ENCODE data around the gene PCNX2.
A peak's percentile ranks its signal among the peaks of the same experiment; 100 is the strongest.

PCNX2 gene

DNA sequence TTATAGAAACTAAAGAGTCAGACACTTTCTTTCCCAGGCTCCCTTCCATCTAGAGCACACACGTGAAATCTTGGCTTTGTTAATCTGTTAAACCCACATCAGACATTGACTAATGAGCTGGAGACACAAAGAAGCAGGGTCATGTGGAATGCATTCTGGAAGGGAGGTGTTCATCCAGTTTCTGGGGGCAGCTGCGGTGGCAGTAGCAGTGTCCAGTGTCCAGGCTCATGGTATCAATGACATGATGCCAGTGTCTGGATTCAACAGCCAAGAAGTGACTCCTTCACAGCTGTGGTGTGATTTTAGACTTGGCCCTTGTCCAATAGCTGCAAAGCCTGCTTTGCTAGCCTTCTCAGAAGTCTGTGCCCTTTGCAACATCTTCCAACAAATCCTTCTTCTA lies 249.9 kb downstream of the PCNX2 start:
- DNase-seq = no peak

DNA sequence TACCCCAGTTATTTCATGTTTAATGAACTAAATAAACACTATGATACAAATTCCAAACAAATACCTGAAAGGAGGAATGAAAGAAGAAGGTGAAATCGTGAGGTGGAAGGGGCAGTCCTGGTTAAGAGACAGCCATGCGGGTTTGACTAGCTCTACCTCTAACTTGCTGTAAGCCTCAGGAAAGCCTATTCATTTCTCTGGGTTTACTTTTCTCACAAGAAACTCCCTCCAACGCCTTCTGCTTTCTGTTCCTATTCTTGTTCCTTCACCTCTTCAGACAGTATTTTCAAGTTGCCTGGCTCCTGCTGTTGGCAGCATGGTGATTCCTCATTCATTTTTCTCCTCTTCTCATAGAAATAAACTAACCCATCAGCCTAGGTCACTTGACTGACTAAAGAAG lies 252.7 kb downstream of the PCNX2 start:
- no peak for DNase-seq

DNA sequence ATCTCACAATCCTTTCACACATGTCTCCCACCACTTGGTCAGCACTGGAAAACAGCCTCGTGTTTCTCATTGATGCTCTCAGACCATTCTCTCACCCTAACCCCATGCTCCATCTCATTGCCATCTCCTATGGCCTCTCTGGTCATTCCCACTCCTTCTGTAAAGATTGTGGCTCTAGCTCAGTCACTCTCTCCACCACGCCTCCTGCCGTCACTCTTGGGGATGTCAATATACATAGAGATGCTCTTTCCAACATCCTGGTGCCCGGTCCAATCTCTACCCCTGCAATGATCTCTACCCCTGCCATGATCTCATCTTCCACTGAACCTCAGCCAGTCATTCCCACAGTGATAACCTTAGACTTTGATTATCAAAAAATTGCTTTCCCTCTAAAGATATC lies 255.0 kb downstream of the PCNX2 start:
- no peak for DNase-seq

DNA sequence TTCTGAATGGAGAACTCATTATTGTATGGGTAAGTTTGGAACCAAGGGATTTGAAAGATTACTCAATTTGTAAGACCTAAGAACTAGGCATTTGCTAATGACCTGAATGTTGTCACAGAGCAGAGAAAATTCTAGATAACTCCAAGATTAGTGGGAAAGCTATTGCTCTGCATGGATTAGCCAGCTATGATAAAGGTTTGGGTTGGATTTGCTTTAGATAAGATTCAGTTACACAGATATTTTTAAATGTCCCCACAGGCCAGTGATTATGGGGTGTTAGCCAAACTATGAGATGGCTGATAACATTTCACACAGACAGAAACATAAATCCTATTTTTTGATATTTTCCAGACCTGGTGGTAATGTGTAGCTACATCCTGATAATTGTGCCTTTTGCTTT lies 256.9 kb downstream of the PCNX2 start:
- no peak for DNase-seq

DNA sequence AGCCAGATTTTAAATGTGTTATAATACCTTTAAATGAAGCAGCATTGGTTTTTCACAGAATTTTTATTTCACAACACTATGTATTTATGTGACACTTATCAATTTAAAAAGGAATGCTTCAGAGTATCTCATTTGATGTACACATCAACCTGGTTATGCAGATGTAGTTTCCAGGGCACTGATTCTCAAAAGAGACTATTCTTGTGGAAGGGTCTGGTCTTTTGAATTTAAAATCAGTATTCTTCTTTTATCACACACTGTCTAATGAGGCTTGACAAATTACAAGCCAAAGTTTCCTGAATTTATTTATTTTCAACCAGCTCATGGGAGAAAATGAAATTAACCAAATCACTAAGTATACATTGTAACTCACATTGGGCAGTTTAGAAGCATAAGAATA lies 257.7 kb downstream of the PCNX2 start:
- no peak for DNase-seq

DNA sequence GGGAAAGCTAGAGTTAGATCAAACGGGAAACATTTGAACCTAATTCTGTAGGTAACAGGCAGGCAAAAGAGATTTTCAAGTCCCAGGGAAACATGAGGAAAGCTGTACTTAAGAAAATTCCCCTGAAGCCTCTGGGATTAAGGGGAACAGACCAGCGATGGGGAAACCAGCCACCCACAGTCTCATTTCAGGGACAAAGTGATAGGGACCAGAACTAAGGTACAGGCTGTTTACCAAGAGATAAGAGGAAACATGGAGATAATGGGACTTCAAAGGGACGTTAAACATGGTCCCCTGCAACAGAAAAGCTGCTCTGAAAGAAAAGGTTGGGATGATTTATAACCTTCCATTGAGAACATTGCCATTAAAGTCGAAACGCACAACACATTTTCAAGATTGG lies 260.7 kb downstream of the PCNX2 start:
- DNase-seq = no peak

DNA sequence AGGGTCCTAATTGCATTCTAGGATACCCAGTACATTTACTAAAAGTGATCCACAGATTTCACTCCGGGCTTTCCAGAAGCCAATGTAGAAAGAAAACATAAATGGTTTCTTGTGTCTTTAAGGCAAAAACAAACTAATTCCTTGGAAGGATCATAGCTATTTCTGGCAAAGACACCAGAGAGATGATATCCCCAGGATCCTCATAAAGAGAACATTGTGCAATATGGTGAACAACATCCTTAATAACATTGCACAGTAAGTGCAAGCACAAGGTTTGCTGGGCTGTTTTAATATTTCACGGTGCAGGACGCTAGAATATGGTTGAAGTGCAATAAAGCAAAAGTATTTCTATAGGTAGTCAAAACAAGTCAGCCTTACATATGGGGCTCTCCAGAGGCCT lies 262.2 kb downstream of the PCNX2 start:
- no peak for DNase-seq

DNA sequence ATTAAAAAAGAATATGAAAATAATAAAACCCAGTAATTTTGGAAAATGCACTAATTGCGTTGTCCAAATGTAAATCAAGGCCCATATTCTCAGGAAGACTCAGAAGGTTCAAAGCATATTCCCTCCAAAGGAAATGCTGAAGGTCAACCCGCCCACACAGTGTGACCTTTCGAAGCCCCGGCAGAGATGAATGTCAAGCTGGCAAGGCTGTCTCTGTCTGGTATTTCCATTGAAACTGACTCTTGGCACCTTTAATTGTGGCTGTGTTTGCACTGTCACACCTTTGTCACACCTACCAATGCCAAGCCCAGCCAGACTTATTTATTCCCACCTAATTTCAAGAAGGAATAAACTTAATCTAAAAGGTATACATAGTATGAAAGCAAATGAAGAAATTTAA lies 262.6 kb downstream of the PCNX2 start:
- DNase-seq = no peak

DNA sequence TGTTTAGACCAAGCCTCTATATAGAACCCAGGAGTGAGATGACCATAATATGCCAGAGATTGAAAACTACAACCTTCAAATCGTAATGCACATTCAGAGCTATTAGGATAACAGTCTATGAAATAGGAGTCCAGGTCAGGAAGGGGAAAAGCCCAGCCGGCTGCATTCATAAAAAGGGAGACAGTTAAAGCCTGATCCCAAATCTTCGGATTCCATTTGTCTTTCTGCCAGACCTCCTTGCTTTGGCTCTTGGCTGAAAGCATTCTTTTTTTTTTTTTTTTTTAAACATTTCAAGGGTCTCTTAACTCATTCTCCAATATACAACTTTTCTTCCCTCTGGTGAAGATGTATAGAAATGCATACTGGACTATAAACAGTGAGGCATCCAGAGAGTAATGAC lies 264.0 kb downstream of the PCNX2 start:
- no peak for DNase-seq

DNA sequence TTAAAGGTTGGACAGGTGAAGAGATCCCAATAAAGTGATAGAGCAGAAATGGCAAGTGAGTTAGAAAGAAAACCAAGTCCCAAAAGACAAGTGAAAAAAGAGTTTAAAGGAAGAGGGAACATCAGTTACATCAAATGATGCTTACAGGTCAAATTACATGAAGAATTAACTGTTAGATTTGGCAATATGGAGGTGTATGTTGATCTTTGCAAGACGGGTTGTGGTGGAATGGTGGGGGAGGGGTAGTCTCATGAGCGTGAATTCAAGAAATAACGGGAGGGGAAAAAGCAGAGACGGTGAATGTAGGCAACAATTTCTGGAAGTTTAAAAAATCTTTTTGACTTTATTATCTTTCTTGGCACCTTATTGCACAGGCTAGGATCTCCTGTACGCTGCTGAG lies 268.5 kb downstream of the PCNX2 start:
- DNase-seq = no peak

DNA sequence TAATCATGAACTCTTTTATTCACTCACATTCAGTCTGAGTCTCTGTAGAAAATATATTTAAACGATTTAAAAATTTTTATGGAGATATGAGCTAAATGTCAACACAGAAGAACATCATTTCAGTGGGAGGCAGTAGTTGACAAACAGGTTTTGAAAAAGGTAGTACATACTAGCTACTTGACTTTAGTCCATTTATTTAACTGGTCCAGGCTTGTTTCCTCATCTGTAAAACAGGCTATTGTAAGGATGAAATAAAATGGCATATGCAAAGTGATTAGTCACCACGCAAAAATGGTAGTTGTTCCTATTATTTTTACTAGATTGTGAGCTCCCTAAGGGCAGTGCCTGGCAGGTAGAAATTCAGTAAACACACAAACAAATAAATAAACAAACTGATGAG lies 270.0 kb downstream of the PCNX2 start:
- no peak for DNase-seq

DNA sequence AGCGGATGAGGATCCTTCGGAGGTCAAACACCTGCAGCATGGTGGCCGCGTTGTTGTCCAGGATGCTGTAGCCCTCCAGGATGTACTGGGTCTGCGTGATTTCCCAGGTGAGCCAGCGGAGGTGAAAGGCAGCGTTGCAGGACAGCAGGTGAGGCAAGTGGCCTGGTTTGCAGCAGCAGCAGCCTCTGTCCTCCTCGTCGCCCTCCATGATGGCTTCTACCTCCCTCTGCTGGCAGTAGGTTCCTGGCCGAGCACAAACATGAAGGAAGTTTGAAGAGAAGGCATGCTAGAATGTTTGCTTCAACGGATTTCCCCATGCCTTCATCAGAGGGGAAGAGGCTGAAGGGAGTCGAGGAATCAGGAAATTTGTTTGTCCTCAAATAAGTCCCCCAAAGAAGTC lies 270.4 kb downstream of the PCNX2 start:
- peak; percentile 5 for DNase-seq

DNA sequence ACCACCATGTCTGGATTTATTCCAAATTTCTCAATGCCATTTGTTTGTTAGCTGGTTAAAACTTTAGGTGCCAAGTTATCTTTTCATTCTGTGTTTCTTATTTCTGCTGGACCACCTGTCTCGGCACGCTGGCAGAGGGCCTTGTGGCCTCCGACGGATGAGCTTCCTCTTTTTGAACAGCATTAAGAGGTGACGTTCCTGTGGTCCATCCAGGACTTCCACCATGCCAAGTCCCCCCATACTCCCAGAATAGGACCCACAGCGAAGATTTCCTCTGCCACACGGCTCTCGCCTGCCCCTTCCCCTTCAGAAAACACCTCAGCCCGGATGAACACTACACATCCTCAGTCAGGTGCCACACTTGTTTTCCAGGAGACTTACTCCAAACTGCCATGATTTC lies 271.3 kb downstream of the PCNX2 start:
- DNase-seq = no peak

DNA sequence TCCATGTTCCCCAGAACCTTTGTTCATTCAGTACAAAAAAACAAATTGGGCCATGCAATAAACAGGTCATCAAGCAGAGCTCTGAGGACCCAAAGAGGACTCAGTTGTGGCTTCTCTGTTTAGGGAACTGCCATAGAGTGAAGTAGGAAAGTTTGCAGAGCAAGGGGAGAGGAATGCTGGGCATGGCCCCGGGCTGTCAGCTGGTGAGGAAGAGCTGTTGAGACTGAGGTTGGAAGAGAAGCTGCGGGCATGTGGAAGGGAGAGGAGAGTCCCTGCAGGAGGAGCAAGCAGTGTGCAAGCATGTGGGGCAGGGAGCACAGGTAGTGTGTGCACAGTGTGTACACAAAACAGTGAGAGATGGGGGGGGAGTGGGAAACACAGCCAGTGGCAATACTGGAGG lies 273.3 kb downstream of the PCNX2 start:
- no peak for DNase-seq

DNA sequence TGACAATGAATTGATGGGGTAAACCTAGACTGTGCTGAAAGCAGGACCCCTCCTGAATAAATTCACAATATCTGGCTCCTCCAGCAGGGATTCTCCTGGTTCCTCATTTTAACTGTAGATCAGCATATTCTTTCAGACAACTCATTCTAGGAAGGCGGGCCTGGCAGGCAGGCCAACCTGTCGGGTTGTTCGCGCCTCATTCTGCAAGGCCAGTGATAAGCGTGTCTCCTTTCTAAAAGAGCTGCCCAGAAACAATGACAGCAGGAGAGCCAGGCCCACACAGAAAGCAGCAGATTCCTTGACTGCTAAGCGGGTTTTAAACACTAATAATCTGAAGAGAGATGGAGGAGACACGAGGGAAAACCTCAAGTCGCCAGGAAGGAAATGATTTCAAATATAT lies 275.1 kb downstream of the PCNX2 start:
- no peak for DNase-seq

DNA sequence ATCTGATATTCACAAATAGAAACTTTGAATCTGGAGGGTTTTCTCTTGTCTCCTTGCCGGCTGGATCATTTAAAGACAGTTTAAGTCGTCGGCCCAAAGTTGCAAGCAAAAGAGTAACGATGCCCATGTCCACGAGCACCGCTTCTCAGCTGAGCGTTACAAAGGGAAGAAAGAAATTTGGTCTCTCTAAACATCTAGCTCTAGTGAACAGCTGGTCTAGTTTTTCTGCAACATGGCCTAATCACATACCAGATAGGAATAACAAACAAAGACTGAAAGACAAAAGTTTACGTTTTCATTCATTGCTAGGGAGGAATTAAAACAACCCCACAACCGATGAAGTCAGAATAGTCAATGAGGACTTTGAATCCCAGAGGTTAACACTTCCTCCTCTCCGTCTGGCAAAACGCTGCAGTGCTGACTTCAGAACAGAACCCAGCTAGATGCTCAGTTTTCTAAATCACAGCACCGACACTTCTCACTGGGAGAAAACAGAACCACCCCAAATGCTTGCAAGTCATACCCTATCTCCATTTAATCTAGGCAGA lies 275.7 kb downstream of the PCNX2 start:
- no peak for DNase-seq

DNA sequence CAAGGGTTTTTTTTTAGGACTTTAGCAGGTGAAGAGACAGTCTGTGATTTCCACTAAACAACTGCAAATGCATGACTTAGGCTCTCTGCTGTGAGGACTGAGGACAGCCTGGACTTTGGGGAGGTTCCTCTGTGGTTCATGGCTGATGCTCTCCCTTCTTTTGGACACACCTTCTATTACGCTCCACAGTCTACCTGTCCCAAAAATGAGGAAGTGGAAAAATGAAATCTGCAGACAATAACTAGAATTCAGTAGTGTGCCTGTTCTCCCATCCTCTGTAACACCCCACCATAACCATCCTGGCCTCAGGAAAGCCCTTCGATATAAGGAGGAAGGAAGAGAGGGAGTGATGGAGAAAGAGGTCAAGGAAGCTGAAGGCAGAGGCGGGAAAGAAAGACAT lies 276.4 kb downstream of the PCNX2 start:
- DNase-seq = no peak

DNA sequence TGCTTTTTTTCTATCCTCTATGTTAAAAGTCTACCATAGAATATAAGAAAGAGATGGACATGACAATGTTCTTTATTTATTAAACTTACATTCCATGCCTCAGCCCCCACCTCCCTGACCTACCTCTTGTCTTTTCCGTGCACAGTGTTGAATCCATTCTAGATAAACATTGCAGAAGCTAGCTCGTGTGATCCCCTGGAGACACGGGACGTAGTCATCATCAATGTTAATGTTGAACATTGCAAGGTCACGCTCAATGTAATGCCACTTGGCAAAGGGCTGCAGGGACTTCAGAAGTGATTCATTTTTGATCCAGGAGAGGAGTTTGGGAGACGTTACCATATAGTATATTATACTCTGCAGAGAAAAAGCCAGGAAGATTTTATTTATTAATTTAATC lies 278.7 kb downstream of the PCNX2 start:
- no peak for DNase-seq

DNA sequence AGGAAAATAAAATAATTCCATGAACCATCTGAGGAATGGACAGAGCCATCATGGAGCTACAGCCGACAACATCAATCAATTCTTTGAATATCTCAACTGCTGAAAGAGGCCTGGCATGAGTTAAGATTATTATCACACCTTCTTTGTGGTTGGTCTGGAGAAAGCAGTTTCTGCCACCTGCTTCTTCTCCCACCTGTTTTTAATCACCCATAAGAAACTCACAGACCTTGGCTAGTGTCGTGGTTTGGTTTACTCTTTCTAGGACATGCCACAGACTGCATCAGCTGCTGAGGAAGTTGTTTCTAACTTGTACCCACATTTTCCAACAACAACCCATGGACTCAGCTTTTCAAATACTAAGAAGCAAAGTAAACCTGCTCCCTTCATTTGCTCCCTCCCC lies 279.6 kb downstream of the PCNX2 start:
- DNase-seq = no peak

DNA sequence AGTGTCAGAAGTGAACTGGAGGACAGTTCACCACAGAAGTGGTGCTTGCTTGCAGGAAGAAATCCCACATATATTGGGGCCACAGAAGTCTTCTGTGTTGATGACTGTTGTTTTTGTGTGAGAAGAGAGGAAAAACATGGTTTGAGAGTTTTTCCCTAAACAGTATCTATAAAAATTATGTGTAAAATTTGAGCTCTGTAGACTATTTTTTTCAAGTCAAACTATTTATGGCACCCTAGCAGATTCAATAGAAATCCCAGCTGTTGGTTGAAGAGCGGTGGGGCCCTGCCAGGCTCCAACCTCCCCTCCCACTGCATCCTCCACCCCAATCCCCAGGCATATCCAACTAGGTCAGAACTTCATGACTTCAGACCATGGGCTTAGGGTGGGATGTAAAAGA lies 283.5 kb downstream of the PCNX2 start:
- DNase-seq = no peak

DNA sequence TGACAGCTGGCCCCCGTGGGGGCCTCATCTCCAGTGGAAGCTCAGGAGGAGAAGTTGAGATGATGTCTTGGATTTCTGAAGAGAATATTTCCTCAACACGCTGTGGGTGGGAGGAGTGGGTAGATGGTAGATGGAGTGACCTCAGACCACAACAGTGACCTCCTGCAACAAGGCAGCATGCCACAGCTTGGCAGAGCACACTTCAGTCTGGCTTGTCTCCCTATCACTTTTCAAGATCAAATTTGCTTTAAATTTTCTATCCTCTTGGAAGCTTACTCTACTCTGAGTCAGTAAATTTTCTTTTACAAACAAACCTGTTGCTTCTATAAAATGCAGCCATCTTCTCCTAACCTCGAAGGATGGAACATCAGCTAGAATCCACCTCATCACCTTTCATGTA lies 285.4 kb downstream of the PCNX2 start:
- no peak for DNase-seq

DNA sequence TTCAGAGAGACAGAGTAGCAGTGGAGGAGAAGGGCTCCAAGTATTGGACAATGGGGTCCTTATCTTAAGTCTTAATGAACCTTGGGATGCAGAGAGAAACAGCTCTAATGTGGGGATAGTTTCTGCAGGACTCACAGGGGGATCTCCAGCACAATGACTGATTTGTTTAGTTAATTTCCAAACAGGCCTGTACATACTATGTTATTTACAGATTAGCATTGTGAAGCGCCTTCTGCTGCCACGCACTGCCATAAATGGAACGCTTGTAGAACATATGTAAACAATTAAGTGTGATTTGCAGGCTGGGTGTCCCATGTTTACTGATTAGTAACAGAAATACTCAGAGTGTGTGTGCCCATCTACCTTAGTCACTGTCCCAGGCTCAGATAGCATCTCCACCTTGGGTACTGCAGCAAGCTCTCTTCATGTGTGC lies 289.0 kb downstream of the PCNX2 start:
- no peak for DNase-seq

DNA sequence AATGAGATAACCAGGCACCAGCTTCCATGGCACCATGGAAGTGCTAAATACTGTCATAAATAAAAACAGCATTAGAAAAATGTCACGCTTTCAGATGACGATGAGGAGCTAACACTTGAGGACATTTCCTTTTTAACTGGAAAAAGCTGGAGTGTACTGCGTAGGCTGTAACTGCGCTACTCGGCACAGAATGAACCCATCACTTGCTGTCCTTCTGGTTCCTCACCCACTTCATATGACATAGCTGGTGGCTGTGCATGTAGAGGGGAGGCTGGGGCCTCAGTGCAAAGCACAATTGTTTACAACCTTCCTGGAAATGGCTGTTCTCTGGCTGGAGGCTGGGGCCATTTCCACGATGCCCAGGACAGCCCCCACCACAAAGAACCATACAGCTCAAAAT lies 289.4 kb downstream of the PCNX2 start:
- DNase-seq = no peak

DNA sequence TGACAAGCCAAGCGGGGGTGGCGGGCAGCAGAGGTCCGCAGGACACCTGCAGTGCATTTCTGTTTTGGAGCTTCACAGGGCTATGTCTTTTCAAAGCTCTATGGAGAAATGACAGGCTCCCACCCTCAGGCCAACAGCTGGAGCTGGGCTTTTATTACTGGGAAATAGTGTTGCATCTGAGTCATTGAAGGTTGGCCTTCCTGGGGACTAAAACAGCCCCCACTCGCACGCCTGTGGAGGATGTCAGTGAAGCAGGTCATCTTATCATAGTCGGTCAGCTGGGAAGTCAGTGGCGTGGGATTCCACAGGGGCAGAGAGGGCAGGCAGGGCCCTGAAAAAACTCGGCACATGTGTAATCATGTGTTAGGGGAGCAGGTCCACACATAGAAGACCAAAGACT lies 289.8 kb downstream of the PCNX2 start:
- DNase-seq = no peak

DNA sequence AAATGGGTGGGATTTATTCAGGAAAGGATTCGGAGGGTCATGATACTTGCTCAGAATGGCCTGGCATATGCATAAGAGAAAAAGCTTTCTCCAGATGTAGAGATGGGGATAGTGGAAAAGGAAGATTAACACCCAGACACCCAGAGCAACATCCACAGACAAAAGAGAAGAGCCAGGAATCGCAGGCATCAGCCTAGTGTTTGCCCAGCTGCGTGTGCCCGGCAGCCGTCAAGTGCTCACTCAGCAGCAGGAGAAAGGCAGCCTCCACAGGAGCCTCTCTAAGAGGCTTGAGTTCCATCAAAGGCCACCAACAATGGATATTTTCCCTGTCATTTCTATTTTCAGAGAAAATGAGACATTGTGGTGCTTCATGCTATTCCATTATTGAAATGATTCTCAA lies 290.4 kb downstream of the PCNX2 start:
- DNase-seq = no peak

DNA sequence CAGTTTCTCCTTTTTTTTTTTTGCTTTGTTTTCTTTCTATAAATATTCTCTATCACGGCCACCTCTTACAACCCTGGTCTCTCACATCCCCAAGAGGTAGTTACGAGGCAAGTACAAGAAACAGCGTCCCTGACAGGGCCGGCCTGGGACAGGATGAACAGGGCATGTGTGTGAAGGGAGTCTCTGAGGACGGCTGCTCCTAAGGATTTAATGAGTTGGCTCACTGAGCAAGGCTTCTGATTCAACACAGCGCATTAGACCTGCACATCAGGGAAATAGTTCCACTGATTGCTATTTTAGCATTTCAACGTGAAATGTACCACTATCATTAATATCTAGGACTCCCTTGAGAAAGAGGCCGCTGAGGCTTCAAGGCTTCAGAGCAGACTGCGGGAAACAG lies 291.1 kb downstream of the PCNX2 start:
- DNase-seq = no peak

Data from stimulated activated CD4-positive, alpha-beta T cell treated with anti-CD3 and anti-CD28 coated beads, Interleukin-4, amount 100 ng/mL, for 24 hours (primary cell).